ENCODE data around the gene FGA.

GRCh38 chr4:154560419-154560801 is 30.1 kb downstream of the FGA start:
- TF ChIP-seq CTCF (IDR thresholded peaks at IDR 0.05; ENCODE audit: low read depth, low read length): no peak
- no peak for TF ChIP-seq EZH2phosphoT487 (IDR thresholded peaks at IDR 0.05; ENCODE audit: low read depth)
